WTC11 (cell line): Measurements from ENCODE around the gene CEP78. TPM values are rescaled to one million over a fixed set of nuclear protein-coding genes. Genes with fewer than 3 reads are reported as not detected.

ENCODE experiments used
- ATAC-seq: fragments of 200-7000 bp; cut with Tn5 transposase; 2 replicates; pipeline ENCODE4 v1.10.0; 2021; ENCODE audit warnings: mild to moderate bottlenecking, moderate library complexity
- CTCF ChIA-PET: fragments of 300-600 bp; sonication (Branson Sonifier 250); formaldehyde crosslinking; loops from one replicate; lab custom pipeline; 2021; ENCODE audit warnings: antibody characterized with exemption; lab: Charles Lee
- POLR2A ChIA-PET: fragments of 350-600 bp; sonication (Branson Sonifier 250); formaldehyde crosslinking; loops from one replicate; lab custom pipeline; 2021; ENCODE audit warnings: antibody characterized with exemption; lab: Charles Lee
- DNase-seq: peaks from one replicate; pipeline ENCODE4 v3.0.0; 2021; ENCODE audit warnings: low spot score
- H3K27ac Mint-ChIP-seq: 2 replicates; pipeline ENCODE4 v1.8.0; 2021; ENCODE audit warnings: mixed read lengths
- H3K27me3 Mint-ChIP-seq: 2 replicates; pipeline ENCODE4 v1.8.0; 2021; ENCODE audit warnings: low read depth, mild to moderate bottlenecking, moderate library complexity, mixed read lengths
- H3K36me3 Mint-ChIP-seq: 2 replicates; pipeline ENCODE4 v1.8.0; 2021; ENCODE audit warnings: mixed read lengths
- H3K4me1 Mint-ChIP-seq: 2 replicates; pipeline ENCODE4 v1.8.0; 2022; ENCODE audit warnings: mixed read lengths
- H3K4me3 Mint-ChIP-seq: 2 replicates; pipeline ENCODE4 v1.8.0; 2021; ENCODE audit warnings: mild to moderate bottlenecking, moderate library complexity, mixed read lengths
- H3K9me3 Mint-ChIP-seq: 2 replicates; pipeline ENCODE4 v1.8.0; 2021; ENCODE audit warnings: mixed read lengths
- ATF3 ChIP-seq: sonication (generic); formaldehyde crosslinking; conservative IDR thresholded peaks from 2 replicates; pipeline ENCODE4 v1.8.1; 2022; ENCODE audit warnings: mild to moderate bottlenecking, missing genetic modification reagents
- ATF6 ChIP-seq: sonication (generic); formaldehyde crosslinking; IDR thresholded peaks from 2 replicates; pipeline ENCODE4 v1.8.1; 2023; ENCODE audit warnings: mild to moderate bottlenecking, missing genetic modification reagents
- CREB1 ChIP-seq: sonication (generic); formaldehyde crosslinking; IDR thresholded peaks from 2 replicates; pipeline ENCODE4 v1.8.0; 2023; ENCODE audit warnings: mild to moderate bottlenecking, missing genetic modification reagents
- ELF4 ChIP-seq: sonication (generic); formaldehyde crosslinking; IDR thresholded peaks from 2 replicates; pipeline ENCODE4 v1.8.1; 2022; ENCODE audit warnings: low read depth, mild to moderate bottlenecking, moderate library complexity, missing genetic modification reagents
- ETV6 ChIP-seq: sonication (generic); formaldehyde crosslinking; IDR thresholded peaks from 2 replicates; pipeline ENCODE4 v1.8.1; 2022; ENCODE audit warnings: mild to moderate bottlenecking, missing genetic modification reagents
- FOXK1 ChIP-seq: sonication (generic); formaldehyde crosslinking; IDR thresholded peaks from 2 replicates; pipeline ENCODE4 v1.8.0; 2022; ENCODE audit warnings: mild to moderate bottlenecking, moderate library complexity, missing genetic modification reagents
- GABPB1 ChIP-seq: sonication (generic); formaldehyde crosslinking; IDR thresholded peaks from 2 replicates; pipeline ENCODE4 v1.8.1; 2023; ENCODE audit warnings: mild to moderate bottlenecking, missing genetic modification reagents
- GTF2I ChIP-seq: fragments of 250-450 bp; sonication (Bioruptor Pico); conservative IDR thresholded peaks from 2 replicates; pipeline ENCODE4 v1.4.0; 2021; ENCODE audit warnings: mild to moderate bottlenecking
- NFE2L1 ChIP-seq: sonication (generic); formaldehyde crosslinking; IDR thresholded peaks from 2 replicates; pipeline ENCODE4 v1.8.1; 2023; ENCODE audit warnings: missing genetic modification reagents
- NR3C1 ChIP-seq: sonication (generic); formaldehyde crosslinking; conservative IDR thresholded peaks from 2 replicates; pipeline ENCODE4 v1.8.1; 2023; ENCODE audit warnings: low read depth, mild to moderate bottlenecking, missing genetic modification reagents
- PREB ChIP-seq: sonication (generic); formaldehyde crosslinking; IDR thresholded peaks from 2 replicates; pipeline ENCODE4 v1.8.1; 2022; ENCODE audit warnings: mild to moderate bottlenecking, missing genetic modification reagents, moderate library complexity, borderline replicate concordance
- SMAD4 ChIP-seq: sonication (generic); formaldehyde crosslinking; IDR thresholded peaks from 2 replicates; pipeline ENCODE4 v1.8.0; 2022; ENCODE audit warnings: mild to moderate bottlenecking, missing genetic modification reagents
- SOX15 ChIP-seq: fragments of 250-450 bp; sonication (Bioruptor Pico); IDR thresholded peaks from 2 replicates; pipeline ENCODE4 v1.9.0; 2021; ENCODE audit warnings: mild to moderate bottlenecking
- SP1 ChIP-seq: sonication (generic); formaldehyde crosslinking; conservative IDR thresholded peaks from 2 replicates; pipeline ENCODE4 v1.8.1; 2022; ENCODE audit warnings: missing genetic modification reagents
- TEAD1 ChIP-seq: sonication (generic); formaldehyde crosslinking; IDR thresholded peaks from 2 replicates; pipeline ENCODE4 v1.8.0; 2022; ENCODE audit warnings: mild to moderate bottlenecking, missing genetic modification reagents
- ZBTB21 ChIP-seq: sonication (generic); formaldehyde crosslinking; IDR thresholded peaks from 2 replicates; pipeline ENCODE4 v1.8.1; 2023; ENCODE audit warnings: mild to moderate bottlenecking, missing genetic modification reagents, borderline replicate concordance
- ZNF671 ChIP-seq: fragments of 250-450 bp; sonication (Bioruptor Pico); IDR thresholded peaks from 2 replicates; pipeline ENCODE4 v1.8.0; 2021; ENCODE audit warnings: mild to moderate bottlenecking
- ZSCAN18 ChIP-seq: fragments of 250-450 bp; sonication (Bioruptor Pico); IDR thresholded peaks from 2 replicates; pipeline ENCODE4 v2.1.2; 2022; ENCODE audit warnings: mild to moderate bottlenecking, moderate library complexity
- total RNA-seq: library from RNA; stranded (reverse); gene quantifications from 3 replicates; pipeline ENCODE4 v1.2.3, GENCODE V29; 2021
- TF ChIP-seq, protein P1 (sequence below): fragments of 250-450 bp; sonication (Bioruptor Pico); IDR thresholded peaks from 2 replicates; pipeline ENCODE4 v1.9.0; 2021; ENCODE audit warnings: mild to moderate bottlenecking, borderline replicate concordance
- TF ChIP-seq, protein P2 (sequence below): fragments of 250-450 bp; sonication (Bioruptor Pico); IDR thresholded peaks from 2 replicates; pipeline ENCODE4 v1.9.0; 2021; ENCODE audit warnings: mild to moderate bottlenecking

Gene CEP78
- total RNA-seq, 1 experiment from 2014 or later: 42.0 TPM

GRCh38 chr9:78189461-78189860, 46.4 kb upstream of the CEP78 start:
- ATAC-seq: no peak
- Mint-ChIP-seq H3K27me3 (no peaks in the 10 kb centered on the region), H3K4me3 (no peak overlapping the region), H3K36me3 (no peaks in the 10 kb centered on the region), H3K4me1 (peaks cover 17% of the 10 kb centered on the region), H3K9me3 (0 out of 2 replicates have a peak, but pooled peaks cover 5% of the 10 kb centered on the region), H3K27ac (no peak overlapping the region)
- TF ChIP-seq PREB (CRISPR knock-in tag): no peak
- TF ChIP-seq SOX15: no peak
- TF ChIP-seq TEAD1 (CRISPR knock-in tag): no peak
- no peak for TF ChIP-seq GABPB1 (CRISPR knock-in tag)
- TF ChIP-seq ZNF671 (CRISPR knock-in tag): no peak
- no peak for TF ChIP-seq NFE2L1 (CRISPR knock-in tag)
- no peak for TF ChIP-seq CREB1 (CRISPR knock-in tag)
- no peak for TF ChIP-seq ZSCAN18 (CRISPR knock-in tag)
- no peak for TF ChIP-seq ATF6 (CRISPR knock-in tag)
- TF ChIP-seq ATF3: no peak
- TF ChIP-seq, protein P1, sequence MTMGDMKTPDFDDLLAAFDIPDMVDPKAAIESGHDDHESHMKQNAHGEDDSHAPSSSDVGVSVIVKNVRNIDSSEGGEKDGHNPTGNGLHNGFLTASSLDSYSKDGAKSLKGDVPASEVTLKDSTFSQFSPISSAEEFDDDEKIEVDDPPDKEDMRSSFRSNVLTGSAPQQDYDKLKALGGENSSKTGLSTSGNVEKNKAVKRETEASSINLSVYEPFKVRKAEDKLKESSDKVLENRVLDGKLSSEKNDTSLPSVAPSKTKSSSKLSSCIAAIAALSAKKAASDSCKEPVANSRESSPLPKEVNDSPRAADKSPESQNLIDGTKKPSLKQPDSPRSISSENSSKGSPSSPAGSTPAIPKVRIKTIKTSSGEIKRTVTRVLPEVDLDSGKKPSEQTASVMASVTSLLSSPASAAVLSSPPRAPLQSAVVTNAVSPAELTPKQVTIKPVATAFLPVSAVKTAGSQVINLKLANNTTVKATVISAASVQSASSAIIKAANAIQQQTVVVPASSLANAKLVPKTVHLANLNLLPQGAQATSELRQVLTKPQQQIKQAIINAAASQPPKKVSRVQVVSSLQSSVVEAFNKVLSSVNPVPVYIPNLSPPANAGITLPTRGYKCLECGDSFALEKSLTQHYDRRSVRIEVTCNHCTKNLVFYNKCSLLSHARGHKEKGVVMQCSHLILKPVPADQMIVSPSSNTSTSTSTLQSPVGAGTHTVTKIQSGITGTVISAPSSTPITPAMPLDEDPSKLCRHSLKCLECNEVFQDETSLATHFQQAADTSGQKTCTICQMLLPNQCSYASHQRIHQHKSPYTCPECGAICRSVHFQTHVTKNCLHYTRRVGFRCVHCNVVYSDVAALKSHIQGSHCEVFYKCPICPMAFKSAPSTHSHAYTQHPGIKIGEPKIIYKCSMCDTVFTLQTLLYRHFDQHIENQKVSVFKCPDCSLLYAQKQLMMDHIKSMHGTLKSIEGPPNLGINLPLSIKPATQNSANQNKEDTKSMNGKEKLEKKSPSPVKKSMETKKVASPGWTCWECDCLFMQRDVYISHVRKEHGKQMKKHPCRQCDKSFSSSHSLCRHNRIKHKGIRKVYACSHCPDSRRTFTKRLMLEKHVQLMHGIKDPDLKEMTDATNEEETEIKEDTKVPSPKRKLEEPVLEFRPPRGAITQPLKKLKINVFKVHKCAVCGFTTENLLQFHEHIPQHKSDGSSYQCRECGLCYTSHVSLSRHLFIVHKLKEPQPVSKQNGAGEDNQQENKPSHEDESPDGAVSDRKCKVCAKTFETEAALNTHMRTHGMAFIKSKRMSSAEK (CRISPR knock-in tag): no peak
- no peak for TF ChIP-seq SMAD4
- no peak for TF ChIP-seq GTF2I (CRISPR knock-in tag)
- no peak for TF ChIP-seq NR3C1 (CRISPR knock-in tag)
- no peak for TF ChIP-seq ZBTB21
- no peak for TF ChIP-seq FOXK1 (CRISPR knock-in tag)
- no peak for TF ChIP-seq ETV6 (CRISPR knock-in tag)
- ChIA-PET CTCF (no interaction called here), POLR2A (no interaction called here)
- no peak for DNase-seq

- Mint-ChIP-seq H3K4me1 (peaks cover 14% of the 10 kb centered on the region), H3K27ac (no peak overlapping the region), H3K4me3 (no peak overlapping the region), H3K9me3 (0 out of 2 replicates have a peak, but pooled peaks cover 5% of the 10 kb centered on the region), H3K36me3 (no peaks in the 10 kb centered on the region), H3K27me3 (no peaks in the 10 kb centered on the region)
- DNase-seq: no peak
- TF ChIP-seq, protein P2, sequence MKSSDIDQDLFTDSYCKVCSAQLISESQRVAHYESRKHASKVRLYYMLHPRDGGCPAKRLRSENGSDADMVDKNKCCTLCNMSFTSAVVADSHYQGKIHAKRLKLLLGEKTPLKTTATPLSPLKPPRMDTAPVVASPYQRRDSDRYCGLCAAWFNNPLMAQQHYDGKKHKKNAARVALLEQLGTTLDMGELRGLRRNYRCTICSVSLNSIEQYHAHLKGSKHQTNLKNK: no peak
- TF ChIP-seq ZNF671 (CRISPR knock-in tag) (no peak), CREB1 (CRISPR knock-in tag) (no peak), ATF3 (no peak), ELF4 (CRISPR knock-in tag) (no peak), SP1 (CRISPR knock-in tag) (no peak)
- CTCF ChIA-PET: no interaction called here
- POLR2A ChIA-PET: no interaction called here
- no peak for ATAC-seq
Measured at GRCh38 chr9:78191931-78192330, 43.9 kb upstream of the CEP78 start.
